ENCODE measurements around the gene TSPAN33. TPM values are rescaled to one million over a fixed set of nuclear protein-coding genes. Genes with fewer than 3 reads are reported as not detected.

TSPAN33 gene
- total and polyA plus RNA-seq, 4 donors = 3.3 to 8.2 (median 5.9) TPM

DNA sequence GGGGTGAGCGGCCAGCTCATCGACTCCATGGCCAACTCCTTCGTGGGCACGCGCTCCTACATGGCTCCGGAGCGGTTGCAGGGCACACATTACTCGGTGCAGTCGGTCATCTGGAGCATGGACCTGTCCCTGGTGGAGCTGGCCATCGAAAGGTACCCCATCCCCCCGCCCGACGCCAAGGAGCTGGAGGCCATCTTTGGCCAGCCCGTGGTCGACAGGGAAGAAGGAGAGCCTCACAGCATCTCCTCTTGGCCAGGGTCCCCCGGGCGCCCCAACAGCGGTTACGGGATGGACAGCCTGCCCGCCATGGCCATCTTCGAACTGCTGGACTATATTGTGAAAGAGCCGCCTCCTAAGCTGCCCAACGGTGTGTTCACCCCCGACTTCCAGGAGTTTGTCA lies 17.4 kb upstream of the TSPAN33 start:
- no peaks in the 10 kb centered on the region for H3K36me3 ChIP-seq (ENCODE audit: control insufficient read depth in 4 of 4, insufficient read depth in 4 of 4, low read length in 4 of 4)
- H3K4me1 ChIP-seq (ENCODE audit: control insufficient read depth in 5 of 5, insufficient read depth in 5 of 5, low read length in 5 of 5) = no peaks in the 10 kb centered on the region
- H3K27me3 ChIP-seq (ENCODE audit: control insufficient read depth in 3 of 3, insufficient read depth in 3 of 3, low read length in 2 of 3) = peaks cover 0 to 20% (median 2%) of the 10 kb centered on the region in 3 donors
- ATAC-seq (ENCODE audit: insufficient read depth, low FRiP score) (no peak), DNase-seq (no peak)
- H3K27ac ChIP-seq (ENCODE audit: low read depth in 1 of 2, low read length in 1 of 2) = no peak overlapping the region
- no peak overlapping the region for H3K9ac ChIP-seq (ENCODE audit: insufficient read depth in 1 of 2, low read length in 2 of 2)
- no peak overlapping the region for H3K4me3 ChIP-seq
- no peak for TF ChIP-seq CTCF (IDR thresholded peaks at IDR 0.05; ENCODE audit: control extremely low read depth, extremely low read depth)
- WGBS, 2 donors = 95 to 97% methylated on average over 23 to 24 of the region's 24 CpGs
- peaks cover 0 to 2% (median 0%) of the 10 kb centered on the region in 4 donors for H3K9me3 ChIP-seq (ENCODE audit: control insufficient read depth in 4 of 4, insufficient read depth in 3 of 4, low read length in 3 of 4)

DNA sequence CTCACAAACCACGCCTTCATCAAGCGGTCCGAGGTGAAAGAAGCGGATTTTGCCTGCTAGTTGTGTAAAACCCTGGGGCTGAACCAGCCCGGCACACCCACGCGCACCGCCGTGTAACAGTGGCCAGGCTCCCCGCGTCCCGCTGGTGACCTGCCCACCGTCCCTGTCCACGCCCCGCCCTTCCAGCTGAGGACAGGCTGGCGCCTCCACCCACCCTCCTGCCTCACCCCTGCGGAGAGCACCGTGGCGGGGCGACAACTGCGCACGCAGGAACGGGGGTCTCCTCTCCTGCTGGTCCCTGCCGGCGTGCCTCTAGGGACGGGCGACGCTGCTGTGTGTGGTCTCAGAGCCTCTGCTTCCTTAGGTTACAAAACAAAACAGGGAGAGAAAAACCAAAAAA lies 16.9 kb upstream of the TSPAN33 start:
- peaks cover 0 to 2% (median 0%) of the 10 kb centered on the region in 4 donors for H3K9me3 ChIP-seq (ENCODE audit: control insufficient read depth in 4 of 4, insufficient read depth in 3 of 4, low read length in 3 of 4)
- no peak overlapping the region for H3K27ac ChIP-seq (ENCODE audit: low read depth in 1 of 2, low read length in 1 of 2)
- no peak overlapping the region for H3K9ac ChIP-seq (ENCODE audit: insufficient read depth in 1 of 2, low read length in 2 of 2)
- WGBS, 2 donors = 85 to 95% methylated on average over 28 of the region's 28 CpGs
- H3K4me1 ChIP-seq (ENCODE audit: control insufficient read depth in 5 of 5, insufficient read depth in 5 of 5, low read length in 5 of 5) = no peaks in the 10 kb centered on the region
- no peak for TF ChIP-seq CTCF (IDR thresholded peaks at IDR 0.05; ENCODE audit: control extremely low read depth, extremely low read depth)
- H3K4me3 ChIP-seq = no peak overlapping the region
- ATAC-seq (ENCODE audit: insufficient read depth, low FRiP score) (no peak), DNase-seq (no peak)
- no peaks in the 10 kb centered on the region for H3K36me3 ChIP-seq (ENCODE audit: control insufficient read depth in 4 of 4, insufficient read depth in 4 of 4, low read length in 4 of 4)
- peaks cover 0 to 20% (median 2%) of the 10 kb centered on the region in 3 donors for H3K27me3 ChIP-seq (ENCODE audit: control insufficient read depth in 3 of 3, insufficient read depth in 3 of 3, low read length in 2 of 3)

- no peak for ATAC-seq (ENCODE audit: insufficient read depth, low FRiP score)
- peaks cover 0 to 10% (median 2%) of the 10 kb centered on the region in 3 donors for H3K27me3 ChIP-seq (ENCODE audit: control insufficient read depth in 3 of 3, insufficient read depth in 3 of 3, low read length in 2 of 3)
- H3K36me3 ChIP-seq (ENCODE audit: control insufficient read depth in 4 of 4, insufficient read depth in 4 of 4, low read length in 4 of 4) = no peaks in the 10 kb centered on the region
- no peaks in the 10 kb centered on the region for H3K9me3 ChIP-seq (ENCODE audit: control insufficient read depth in 4 of 4, insufficient read depth in 3 of 4, low read length in 3 of 4)
- H3K4me1 ChIP-seq (ENCODE audit: control insufficient read depth in 5 of 5, insufficient read depth in 5 of 5, low read length in 5 of 5) = no peaks in the 10 kb centered on the region
- WGBS, 2 donors = 50 to 66% methylated on average over 6 of the region's 6 CpGs
- H3K27ac ChIP-seq (ENCODE audit: low read depth in 1 of 2, low read length in 1 of 2) = no peak overlapping the region
- no peak for DNase-seq
- no peak for TF ChIP-seq CTCF (IDR thresholded peaks at IDR 0.05; ENCODE audit: control extremely low read depth, extremely low read depth)
- H3K4me3 ChIP-seq = no peak overlapping the region
- no peak overlapping the region for H3K9ac ChIP-seq (ENCODE audit: insufficient read depth in 1 of 2, low read length in 2 of 2)
Measured at GRCh38 chr7:129134356-129134987, 10.0 kb upstream of the TSPAN33 start.

All from lung (tissue), 12 donors.